Skeletal muscle cell (primary cell): ENCODE measurements around the gene FRYL.
"Not testable (repeated sequence)": the region's sequence is repeated elsewhere in the genome, so short reads cannot be mapped to it uniquely, and the experiment has no call there.

Experiments used
- DNase-seq: peaks from one replicate; pipeline ENCODE4 v3.0.0-alpha.2; 2010; ENCODE audit warnings: low read depth
- H3K4me3 ChIP-seq: 2 replicates; pipeline ENCODE4 v1.5.1; 2011; ENCODE audit warnings: low read depth, mild to moderate bottlenecking, control low read depth, low read length, moderate library complexity

Gene FRYL

DNA sequence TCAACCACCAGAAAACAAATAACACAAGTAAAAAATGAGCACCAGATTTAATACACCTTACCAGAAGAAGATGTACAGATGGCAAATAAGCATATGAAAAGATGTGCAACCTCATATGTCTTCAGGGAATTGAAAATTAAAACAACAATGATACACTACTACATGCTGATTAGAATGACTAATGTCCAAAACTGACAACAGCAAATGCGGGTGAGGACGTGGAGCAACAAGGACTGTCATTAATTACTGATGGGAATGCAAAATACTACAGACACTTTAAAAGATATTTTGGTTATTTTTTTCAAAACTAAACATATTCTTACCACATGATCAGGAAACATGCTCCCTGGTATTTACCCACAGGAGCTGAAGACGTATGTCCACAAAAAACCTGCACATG lies 140.3 kb downstream of the FRYL start:
- no peak overlapping the region for H3K4me3 ChIP-seq
- no peak for DNase-seq

DNA sequence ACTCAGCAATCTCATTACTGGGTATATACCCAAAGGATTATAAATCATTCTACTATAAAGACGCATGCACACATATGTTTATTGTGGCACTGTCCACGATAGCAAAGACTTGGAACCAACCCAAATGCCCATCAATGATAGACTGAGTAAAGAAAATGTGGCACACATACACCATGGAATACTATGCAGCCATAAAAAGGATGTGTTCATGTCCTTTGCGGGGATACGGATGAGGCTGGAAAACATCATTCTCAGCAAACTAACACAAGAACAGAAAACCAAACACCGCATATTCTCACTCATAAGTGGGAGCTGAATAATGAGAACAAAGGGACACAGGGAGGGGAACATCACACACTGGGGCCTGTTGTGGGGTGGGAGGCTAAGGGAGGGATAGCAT lies 141.5 kb downstream of the FRYL start:
- not testable (repeated sequence) for DNase-seq, H3K4me3 ChIP-seq

DNA sequence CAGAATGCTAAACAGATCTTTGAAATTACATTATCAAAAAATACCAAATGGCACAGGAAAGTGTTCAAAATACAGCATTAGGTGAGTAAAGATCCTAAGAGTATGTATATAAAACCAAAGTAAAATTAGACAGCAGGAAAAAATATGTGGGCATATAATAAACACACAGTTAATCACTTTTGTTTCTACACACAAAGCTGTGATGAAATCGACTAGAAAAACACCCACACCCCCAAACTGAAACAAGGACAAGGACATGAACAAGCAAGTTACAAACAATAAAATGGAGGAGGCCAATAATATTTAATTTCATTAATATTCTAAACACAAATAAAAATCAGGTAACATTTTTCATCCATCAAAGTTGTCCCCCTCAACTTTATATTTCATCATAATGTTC lies 143.2 kb downstream of the FRYL start:
- DNase-seq = no peak
- no peak overlapping the region for H3K4me3 ChIP-seq

DNA sequence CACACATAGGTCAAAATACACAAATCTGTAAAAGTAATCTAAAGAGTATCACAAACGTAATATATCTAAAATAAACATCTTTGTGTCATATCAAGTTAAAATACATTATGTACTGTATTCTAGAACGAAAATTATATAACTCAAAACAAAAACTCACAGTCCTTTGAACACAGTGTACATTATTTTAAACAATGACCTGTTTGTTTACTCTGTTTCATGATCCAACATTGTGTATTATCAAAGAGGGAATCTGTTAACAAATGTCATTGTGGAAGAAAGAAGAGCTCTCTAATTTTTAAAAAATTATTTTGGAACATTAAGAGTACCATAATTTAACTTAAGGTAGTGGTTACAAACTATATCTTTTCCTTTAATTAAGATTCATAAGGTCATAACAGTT lies 144.1 kb downstream of the FRYL start:
- no peak overlapping the region for H3K4me3 ChIP-seq
- DNase-seq = no peak

DNA sequence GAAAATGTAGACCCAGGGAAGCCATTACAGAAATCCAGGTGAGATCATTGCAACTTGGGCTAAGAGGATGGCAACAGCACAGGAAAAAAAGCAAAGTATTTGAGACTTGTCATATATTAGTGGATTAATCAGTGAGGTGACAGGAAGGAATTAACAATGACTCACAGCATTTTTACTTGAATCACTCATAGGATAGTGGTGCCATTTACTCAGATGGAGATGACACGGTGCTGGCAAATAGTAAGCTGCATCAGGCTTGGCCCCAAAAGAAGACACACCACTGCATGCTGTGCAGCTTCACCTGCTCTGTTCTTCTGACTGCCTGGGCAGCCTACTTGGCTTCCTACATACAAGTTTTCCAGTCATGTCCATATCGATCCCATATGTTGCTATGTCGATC lies 144.8 kb downstream of the FRYL start:
- DNase-seq = no peak

DNA sequence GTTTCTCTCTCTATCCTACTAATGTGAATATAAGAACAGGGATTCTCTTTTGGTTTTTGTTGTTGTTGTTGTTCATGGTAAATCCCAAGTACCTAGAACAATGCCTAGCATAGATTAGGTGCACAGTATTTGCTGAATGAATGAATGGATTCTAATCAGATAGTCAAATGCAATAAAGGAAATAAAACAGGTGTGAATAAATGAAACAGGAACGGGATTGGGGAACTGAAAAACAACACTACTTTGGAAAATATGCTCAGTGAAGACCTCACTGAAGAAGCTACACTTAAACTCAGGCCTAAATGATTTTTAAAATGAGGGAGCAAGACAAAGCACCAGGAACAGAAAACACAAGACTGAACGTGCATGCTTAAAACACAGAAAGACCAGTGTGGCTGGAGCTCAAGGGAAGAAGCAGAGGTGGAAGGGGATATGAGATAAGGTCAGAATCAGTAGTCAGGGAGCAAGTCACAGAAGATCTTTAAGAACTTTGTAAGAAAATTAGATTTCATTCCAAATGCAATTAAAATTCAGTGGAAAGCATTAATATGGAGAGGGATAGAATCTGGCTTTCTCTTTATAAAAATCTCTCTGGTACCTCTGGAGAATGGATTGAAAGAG lies 145.3 kb downstream of the FRYL start:
- no peak overlapping the region for H3K4me3 ChIP-seq
- no peak for DNase-seq

More for the DNA sequence above, 144.8 kb downstream of the FRYL start:
- no peak overlapping the region for H3K4me3 ChIP-seq

DNA sequence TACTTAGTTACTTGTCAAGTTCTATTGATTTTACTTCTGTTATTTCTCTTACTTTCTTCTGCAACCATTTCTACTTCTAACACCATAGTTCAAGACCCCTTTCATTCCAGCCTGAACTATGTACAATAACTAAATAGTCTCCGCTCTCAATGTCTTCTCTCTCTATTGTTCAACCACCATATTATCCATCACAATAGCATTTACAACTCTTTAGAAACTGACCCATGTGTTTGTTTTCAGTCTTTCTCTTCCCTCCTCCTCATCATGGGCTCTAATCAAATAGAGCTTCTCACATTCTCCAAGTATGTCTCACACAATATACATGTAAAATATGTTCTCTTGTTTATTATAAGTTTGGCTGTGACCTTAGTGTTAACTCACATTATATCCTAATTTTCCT lies 146.4 kb downstream of the FRYL start:
- no peak overlapping the region for H3K4me3 ChIP-seq
- DNase-seq = no peak

DNA sequence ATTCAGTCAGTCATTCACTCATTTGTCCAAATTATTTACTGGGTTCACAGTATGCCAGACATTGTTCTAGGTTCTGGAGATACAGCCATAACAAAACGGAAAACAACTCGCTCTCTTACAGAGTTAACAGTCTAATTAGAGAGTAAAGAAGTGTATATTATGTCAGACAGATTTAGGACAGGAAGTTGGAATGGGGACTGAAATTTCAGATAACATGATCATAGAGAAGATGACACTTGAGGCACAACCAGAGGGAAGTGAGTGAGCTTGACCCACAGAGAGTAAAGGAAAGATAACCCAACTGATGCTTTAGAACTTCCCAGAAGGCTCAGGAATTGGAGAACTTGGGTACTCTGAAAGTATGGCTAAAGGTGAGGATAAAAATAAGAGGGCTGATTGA lies 150.6 kb downstream of the FRYL start:
- DNase-seq = no peak
- no peak overlapping the region for H3K4me3 ChIP-seq

DNA sequence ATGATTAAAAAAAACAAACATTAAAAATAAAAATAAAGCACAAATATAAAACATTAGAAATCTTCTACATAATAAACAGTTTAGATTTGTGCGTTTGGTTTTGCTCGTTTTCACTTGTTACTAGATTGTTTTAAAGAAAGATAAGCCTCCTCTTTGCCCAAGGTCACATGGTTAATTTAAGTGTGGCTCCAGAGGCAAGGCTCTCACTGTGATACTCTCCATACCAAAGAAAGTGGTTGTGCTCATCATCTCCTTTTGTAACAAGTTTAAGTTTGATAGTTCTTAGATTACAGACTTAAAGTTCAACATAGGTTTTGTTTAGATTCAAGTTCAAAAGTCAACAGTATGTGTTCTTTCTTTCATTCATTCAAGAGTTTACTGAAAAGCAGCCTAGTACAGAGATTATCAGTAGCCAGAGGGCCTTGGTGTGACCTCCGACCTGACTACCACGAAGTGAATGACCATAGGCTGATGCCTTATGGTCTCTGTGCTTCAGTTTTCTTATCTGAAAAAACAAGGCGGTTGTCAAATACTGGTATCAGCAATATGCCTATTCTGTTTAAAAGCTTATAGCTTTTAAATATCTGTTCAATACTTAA lies 156.8 kb downstream of the FRYL start:
- H3K4me3 ChIP-seq = no peak overlapping the region
- DNase-seq = no peak

DNA sequence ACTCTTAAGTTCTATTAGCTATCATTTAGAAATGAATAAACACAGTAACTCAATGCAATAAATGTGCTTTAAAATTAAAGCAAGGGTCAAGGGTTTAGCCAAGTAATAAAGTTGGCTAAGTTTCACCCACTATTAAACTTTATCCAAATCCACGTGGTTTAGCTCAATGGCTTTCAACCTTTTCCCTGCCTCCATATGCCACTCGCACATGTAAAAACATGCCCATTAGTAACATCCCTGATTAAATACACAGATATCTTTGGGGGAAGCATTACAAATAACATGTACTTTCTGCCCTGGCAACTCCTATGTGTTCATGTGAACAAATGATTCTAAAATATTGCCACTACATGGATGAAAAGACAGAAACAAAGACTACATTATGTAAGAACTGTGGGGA lies 159.2 kb downstream of the FRYL start:
- no peak for DNase-seq
- H3K4me3 ChIP-seq = no peak overlapping the region

DNA sequence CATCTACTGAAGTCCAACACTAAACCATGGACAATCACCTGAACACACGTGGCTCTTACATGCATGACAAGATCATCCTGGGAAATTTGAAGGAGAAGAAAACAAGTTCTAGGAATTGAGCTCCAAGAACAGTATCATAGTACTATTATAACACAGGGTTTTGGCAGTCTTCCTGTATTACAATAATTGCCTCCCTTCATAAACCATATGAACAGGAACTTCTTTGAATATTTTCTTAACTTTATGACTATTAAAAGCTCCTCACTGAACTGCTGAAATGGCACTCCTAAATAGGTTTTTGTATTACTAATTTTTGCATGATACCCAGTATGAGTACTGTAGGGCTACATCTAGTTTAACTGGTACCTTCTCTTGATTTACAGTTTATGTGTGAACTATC lies 160.0 kb downstream of the FRYL start:
- no peak for DNase-seq
- no peak overlapping the region for H3K4me3 ChIP-seq

DNA sequence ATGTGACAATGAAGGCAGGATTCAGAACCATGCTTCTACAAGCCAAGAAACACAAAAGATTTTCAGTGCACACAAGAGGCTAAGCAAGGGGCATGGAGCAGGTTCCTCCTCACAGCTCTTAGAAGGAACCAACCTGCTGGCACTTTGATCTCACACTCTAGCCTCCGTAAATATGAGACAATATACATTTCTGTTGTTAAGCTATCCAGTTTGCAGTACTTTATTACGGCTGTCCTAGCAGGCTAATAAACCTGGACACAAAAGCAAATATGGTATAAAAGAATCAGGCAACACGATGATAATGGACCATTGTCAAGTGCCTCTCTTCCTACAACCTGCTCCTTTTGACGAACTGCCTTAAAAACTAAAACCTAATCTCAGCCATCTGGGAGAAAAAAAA lies 175.6 kb downstream of the FRYL start:
- no peak for DNase-seq

DNA sequence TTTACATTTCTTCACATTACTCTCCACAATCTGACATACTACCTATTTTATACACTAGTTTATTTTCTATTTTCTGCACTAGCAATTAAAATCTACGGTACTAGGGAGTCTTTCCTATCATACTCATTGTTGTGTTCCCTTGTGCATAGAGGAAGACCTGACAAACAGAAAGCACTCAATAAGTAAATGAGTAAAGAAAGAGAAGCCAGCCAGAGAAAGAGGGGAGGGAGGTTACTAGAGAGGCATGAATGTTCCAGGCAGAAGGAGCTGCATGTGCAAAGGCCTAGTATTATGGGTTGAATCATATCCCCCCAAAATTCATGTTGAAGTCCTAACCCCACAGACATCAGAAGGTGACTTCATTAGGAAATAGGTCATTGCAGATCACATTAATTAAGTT lies 176.0 kb downstream of the FRYL start:
- no peak for DNase-seq
- H3K4me3 ChIP-seq = no peak overlapping the region

More for the DNA sequence above, 175.6 kb downstream of the FRYL start:
- H3K4me3 ChIP-seq = no peak overlapping the region

DNA sequence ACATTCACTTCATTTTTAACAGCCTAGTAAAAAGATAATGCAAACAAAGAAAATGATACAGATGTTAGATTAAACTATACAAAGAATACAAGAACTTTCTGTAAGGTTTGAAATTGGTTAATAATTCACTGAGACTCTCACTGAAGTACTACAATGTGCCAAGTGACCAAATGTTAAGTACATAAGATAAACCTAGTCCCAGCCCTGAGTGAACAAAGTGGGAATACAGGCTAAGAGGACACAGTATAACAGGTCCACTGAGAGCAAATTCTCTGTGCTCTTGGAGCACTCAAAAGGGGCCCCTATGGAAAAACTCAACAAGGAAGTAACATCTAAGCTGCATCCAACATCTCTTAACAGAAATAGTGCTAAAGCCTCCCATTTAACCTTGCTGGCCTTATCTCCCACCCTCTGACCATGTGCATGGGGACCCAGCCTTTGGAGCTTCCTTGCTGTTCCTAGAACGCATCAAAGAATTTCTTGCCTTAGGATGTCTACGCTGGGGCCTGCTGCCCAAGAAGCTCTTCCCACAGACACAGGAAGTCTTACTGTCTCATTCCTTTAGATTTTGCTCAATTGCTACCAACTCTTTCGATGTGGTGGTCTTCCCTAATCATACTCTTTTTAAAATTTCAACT lies 176.6 kb downstream of the FRYL start:
- no peak for DNase-seq
- H3K4me3 ChIP-seq = no peak overlapping the region

DNA sequence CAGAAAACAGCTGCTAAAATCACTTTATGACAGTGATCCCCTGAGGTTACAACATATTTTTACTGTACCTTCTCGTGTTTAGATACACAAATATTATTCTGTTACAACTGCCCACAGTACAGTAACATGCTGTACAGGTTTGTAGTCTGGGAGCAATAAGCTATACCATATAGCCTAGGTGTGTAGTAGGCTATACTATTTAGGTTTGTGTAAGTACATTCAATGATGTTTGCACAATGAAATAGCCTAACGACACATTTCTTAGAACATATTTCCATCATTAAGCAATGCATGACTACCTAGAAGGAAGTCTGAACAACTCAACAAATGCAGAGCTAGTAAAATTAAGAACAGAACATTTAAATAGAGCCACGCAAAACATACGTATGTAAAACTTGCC lies 177.3 kb downstream of the FRYL start:
- no peak for DNase-seq
- no peak overlapping the region for H3K4me3 ChIP-seq

DNA sequence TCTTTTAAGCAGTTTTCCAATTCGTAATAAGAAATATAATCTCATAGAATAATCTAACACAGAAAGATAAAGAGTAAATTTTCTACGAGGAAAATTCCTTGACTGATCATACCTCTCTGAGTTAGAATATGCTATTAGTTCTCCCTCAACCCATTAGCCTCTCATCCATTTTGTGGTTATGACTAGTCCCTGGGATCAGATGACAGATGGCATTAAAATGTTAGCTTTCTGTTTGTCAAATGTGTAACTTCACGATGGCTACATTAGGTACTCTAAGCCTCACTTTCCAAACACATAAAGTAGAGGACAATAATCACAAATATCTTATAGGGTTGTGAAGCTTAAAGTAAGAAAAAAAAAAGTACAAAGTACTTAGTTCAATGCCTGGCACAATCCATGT lies 177.9 kb downstream of the FRYL start:
- peak; percentile 20 for DNase-seq
- H3K4me3 ChIP-seq = no peak overlapping the region

DNA sequence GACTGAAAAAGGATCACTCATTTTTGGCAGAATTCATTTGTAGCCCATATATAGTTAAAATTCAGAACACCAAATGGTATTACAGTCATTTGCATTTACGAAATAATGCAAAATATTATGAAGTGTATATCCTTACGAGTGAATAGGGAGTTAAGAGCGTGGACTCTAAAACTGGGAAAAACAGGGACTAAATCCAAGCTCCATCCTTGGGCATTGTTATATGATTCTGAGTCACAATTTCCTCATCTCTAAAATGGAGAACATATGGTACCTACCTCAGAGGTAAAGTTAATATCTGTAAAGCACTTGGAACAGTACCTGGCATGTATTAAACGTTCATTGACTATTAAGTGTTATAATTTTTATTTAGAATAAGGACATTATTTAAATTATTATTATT lies 183.7 kb downstream of the FRYL start:
- H3K4me3 ChIP-seq = no peak overlapping the region
- no peak for DNase-seq

DNA sequence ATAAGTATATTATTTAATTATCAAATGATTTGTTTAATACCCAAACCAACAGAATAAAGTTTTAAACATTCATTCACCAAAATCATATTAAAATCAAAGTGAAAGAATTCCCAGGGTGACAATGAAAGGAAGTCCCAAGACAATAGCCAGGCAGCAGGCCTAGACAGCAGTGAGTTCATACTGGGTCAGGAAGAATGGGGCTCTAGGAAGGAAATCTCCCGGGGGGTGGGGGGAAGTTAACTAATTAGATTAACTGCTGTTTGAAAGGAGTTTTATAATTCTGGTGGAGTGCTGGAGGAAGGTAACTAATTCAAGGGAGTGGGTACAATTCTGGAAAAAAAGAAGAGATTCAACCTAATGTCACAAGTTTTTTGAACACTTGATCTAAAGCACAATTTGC lies 185.9 kb downstream of the FRYL start:
- no peak overlapping the region for H3K4me3 ChIP-seq
- no peak for DNase-seq

DNA sequence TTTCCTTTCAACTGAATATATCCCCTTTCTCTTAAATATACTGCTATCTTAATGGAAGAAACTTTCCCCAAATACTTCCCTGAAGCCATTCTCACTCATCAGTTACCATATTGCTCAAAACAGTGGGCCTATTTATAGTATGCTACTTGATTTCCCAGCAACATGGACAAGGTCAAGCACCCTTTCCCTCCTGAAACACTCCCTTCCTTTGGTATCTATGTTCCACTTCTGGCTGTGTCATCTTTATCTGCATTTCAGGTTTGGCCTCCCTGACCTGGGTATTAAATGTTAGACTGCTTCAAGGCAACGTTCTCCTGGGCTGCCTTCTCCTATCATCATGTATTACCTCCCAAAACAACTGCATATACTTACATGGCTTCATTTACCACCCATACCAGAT lies 188.7 kb downstream of the FRYL start:
- no peak overlapping the region for H3K4me3 ChIP-seq
- DNase-seq = no peak

DNA sequence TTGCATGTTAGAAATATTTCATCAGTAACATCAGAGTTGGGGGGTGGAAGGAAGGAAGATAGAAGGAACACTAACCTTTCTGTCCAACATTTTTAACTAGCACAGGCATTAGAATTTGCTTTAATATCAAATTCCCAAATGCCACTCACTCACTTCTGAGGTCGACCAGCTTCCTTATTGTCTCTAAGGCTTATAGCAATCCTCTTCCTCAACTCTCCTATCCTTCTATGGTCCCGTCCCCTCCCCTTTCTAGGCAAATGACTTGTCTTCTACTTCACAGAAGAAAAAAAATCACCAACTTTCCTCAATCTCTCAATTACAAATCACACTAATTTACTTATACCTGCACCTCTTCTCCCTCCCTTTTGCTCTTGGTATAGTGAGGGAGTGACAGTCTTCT lies 189.2 kb downstream of the FRYL start:
- DNase-seq = no peak
- H3K4me3 ChIP-seq = no peak overlapping the region

DNA sequence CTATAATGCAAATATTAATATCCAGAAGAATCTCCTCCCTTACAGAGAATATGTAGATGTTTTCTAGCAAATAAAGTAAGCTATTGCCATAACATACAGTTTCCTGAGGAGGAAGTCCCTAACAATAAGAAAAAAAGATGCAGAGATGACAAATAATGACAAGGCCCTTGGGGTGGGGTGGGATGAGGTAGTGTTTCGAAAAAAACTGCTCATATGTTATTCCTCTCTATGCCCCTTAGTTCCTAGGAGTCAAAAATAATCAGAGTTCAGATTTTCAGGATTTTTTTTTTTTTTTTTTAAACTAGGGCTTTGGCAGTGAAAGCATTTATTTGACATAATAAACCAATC lies 191.0 kb downstream of the FRYL start:
- no peak for DNase-seq
- no peak overlapping the region for H3K4me3 ChIP-seq
